Keratinocyte (primary cell): ENCODE measurements around the gene ZNF716. TPM values are rescaled to one million over a fixed set of nuclear protein-coding genes. Genes with fewer than 3 reads are reported as not detected.

Experiments used
- DNase-seq: peaks from one replicate; pipeline ENCODE4 v3.0.0-alpha.2; 2011; ENCODE audit warnings: low read depth, missing footprints, low spot score
- FAIRE-seq: peaks from 2 replicates; lab custom pipeline; 2011; peaks lifted over from hg19 to GRCh38; lab: Jason Lieb, UNC
- H2AFZ ChIP-seq: 2 replicates; pipeline ENCODE4 v1.6.0; 2012; ENCODE audit warnings: low read length, control low read depth, inconsistent platforms; ENCODE audit not compliant: control insufficient read depth
- H3K27ac ChIP-seq: 2 replicates; pipeline ENCODE4 v1.5.1; 2011; ENCODE audit warnings: low read length; ENCODE audit not compliant: control insufficient read depth, insufficient read depth
- H3K27me3 ChIP-seq: 3 replicates; pipeline ENCODE4 v1.6.0; 2011; ENCODE audit warnings: low read length; ENCODE audit not compliant: control insufficient read depth, insufficient read depth; ENCODE audit errors: extremely low read depth
- H3K36me3 ChIP-seq, 2 experiments: 2 replicates in 1 of 2; 3 replicates in 1 of 2; pipeline ENCODE4 v1.5.1; 2011; ENCODE audit warnings: low read length in 2 of 2, mild to moderate bottlenecking in 1 of 2; ENCODE audit not compliant: control insufficient read depth in 2 of 2, insufficient read depth in 2 of 2; ENCODE audit errors: extremely low read depth in 1 of 2
- H3K4me1 ChIP-seq: 3 replicates; pipeline ENCODE4 v1.5.1; 2011; ENCODE audit warnings: low read length; ENCODE audit not compliant: control insufficient read depth, insufficient read depth; ENCODE audit errors: extremely low read depth
- H3K4me2 ChIP-seq: 3 replicates; pipeline ENCODE4 v1.6.0; 2011; ENCODE audit warnings: low read depth, low read length; ENCODE audit not compliant: control insufficient read depth, insufficient read depth; ENCODE audit errors: extremely low read depth
- H3K4me3 ChIP-seq, 3 experiments: fragments of 200-600 bp in 1 of 3; sonication (generic) in 1 of 3; 2 replicates in 2 of 3; 3 replicates in 1 of 3; pipeline ENCODE4 v1.5.1; 2011 to 2016; ENCODE audit warnings: low read length in 3 of 3, mild to moderate bottlenecking in 3 of 3, control low read depth in 2 of 3, inconsistent platforms in 1 of 3, low read depth in 1 of 3, mixed read lengths in 1 of 3, mixed run types in 1 of 3, moderate library complexity in 1 of 3; ENCODE audit not compliant: control insufficient read depth in 2 of 3, insufficient read depth in 2 of 3; ENCODE audit errors: extremely low read depth in 1 of 3
- H3K79me2 ChIP-seq: 2 replicates; pipeline ENCODE4 v1.6.0; 2012; ENCODE audit warnings: low read length; ENCODE audit not compliant: control insufficient read depth, insufficient read depth
- H3K9ac ChIP-seq: 3 replicates; pipeline ENCODE4 v1.6.0; 2011; ENCODE audit warnings: low read length; ENCODE audit not compliant: control insufficient read depth, insufficient read depth; ENCODE audit errors: extremely low read depth
- H3K9me1 ChIP-seq: 3 replicates; pipeline ENCODE4 v1.6.0; 2011; ENCODE audit warnings: low read length; ENCODE audit not compliant: control insufficient read depth, insufficient read depth; ENCODE audit errors: extremely low read depth
- H3K9me3 ChIP-seq: 2 replicates; pipeline ENCODE4 v1.5.1; 2012; ENCODE audit warnings: low read depth, low read length; ENCODE audit not compliant: control insufficient read depth
- H4K20me1 ChIP-seq: 3 replicates; pipeline ENCODE4 v1.6.0; 2011; ENCODE audit warnings: low read length; ENCODE audit not compliant: control insufficient read depth, insufficient read depth; ENCODE audit errors: extremely low read depth
- CTCF ChIP-seq, 3 experiments: IDR thresholded peaks in 1 of 3; conservative IDR thresholded peaks in 1 of 3; optimal IDR thresholded peaks in 1 of 3; 2 replicates in 2 of 3; 3 replicates in 1 of 3; pipeline versions ENCODE3 to v1.5.1; 2011; ENCODE audit warnings: low read length in 3 of 3, mild to moderate bottlenecking in 3 of 3, moderate library complexity in 2 of 3, control low read depth in 1 of 3, inconsistent platforms in 1 of 3; ENCODE audit not compliant: insufficient read depth in 2 of 3; ENCODE audit errors: extremely low read depth in 1 of 3
- EZH2 ChIP-seq: IDR thresholded peaks from one replicate; pipeline ENCODE4 v1.6.1; 2012; ENCODE audit warnings: inconsistent platforms, mild to moderate bottlenecking, low read length, moderate library complexity
- dilution Hi-C: fragments of 300-500 bp; cut with MboI; formaldehyde crosslinking; loops from one replicate; pipeline ENCODE4 v1.7.0; 2020; ENCODE audit warnings: low sequenced_read_pairs; ENCODE audit not compliant: extremely low pct_ligation_motif_present
- polyA plus RNA-seq, 5 experiments: library from polyadenylated mRNA; depleted of rRNA in 3 of 5; stranded (reverse) in 3 of 5; stranded (forward) in 1 of 5; unstranded in 1 of 5; fragments of >200 nt; gene quantifications; 1 replicate in 1 of 5; 2 replicates in 3 of 5; 3 replicates in 1 of 5; pipeline versions ENCODE4 v1.2.1 to v1.2.3, GENCODE V29; 2011 to 2012; ENCODE audit warnings: missing spikeins in 2 of 5, low read depth in 1 of 5, low replicate concordance in 1 of 5

The ZNF716 gene
- polyA plus RNA-seq, 1 donor (not counting 4 experiments of a cell fraction or from before 2014, with no cell fraction given): not detected

GRCh38 chr7:57414852-57415251 is 35.1 kb upstream of the ZNF716 start:
- Histone ChIP-seq H3K9ac (no peak overlapping the region), H3K9me1 (no peaks in the 10 kb centered on the region), H2AFZ (no peak overlapping the region), H3K9me3 (no peaks in the 10 kb centered on the region), H3K4me3 (no peak overlapping the region), H3K4me2 (no peak overlapping the region), H3K27ac (no peak overlapping the region), H3K27me3 (no peaks in the 10 kb centered on the region), H3K79me2 (no peaks in the 10 kb centered on the region), H3K4me1 (no peaks in the 10 kb centered on the region), H3K36me3 (no peaks in the 10 kb centered on the region), H4K20me1 (no peaks in the 10 kb centered on the region)
- FAIRE-seq (no peak), DNase-seq (no peak)
- dilution Hi-C loops: no loop called here
- TF ChIP-seq CTCF (optimal IDR thresholded peaks at IDR 0.05 in 1 of 3, IDR thresholded peaks at IDR 0.05 in 1 of 3, conservative IDR thresholded peaks at IDR 0.05 in 1 of 3; ENCODE audit: extremely low read depth in 1 of 3, insufficient read depth in 2 of 3, low read length in 3 of 3): no peak
- TF ChIP-seq EZH2: no peak

- no peak overlapping the region for H3K27ac ChIP-seq
- no peaks in the 10 kb centered on the region for H3K9me1 ChIP-seq
- no peaks in the 10 kb centered on the region for H4K20me1 ChIP-seq
- H3K36me3 ChIP-seq: no peaks in the 10 kb centered on the region
- TF ChIP-seq EZH2: no peak
- TF ChIP-seq CTCF (optimal IDR thresholded peaks at IDR 0.05 in 1 of 3, IDR thresholded peaks at IDR 0.05 in 1 of 3, conservative IDR thresholded peaks at IDR 0.05 in 1 of 3; ENCODE audit: extremely low read depth in 1 of 3, insufficient read depth in 2 of 3, low read length in 3 of 3): no peak
- no peak overlapping the region for H2AFZ ChIP-seq
- H3K79me2 ChIP-seq: no peaks in the 10 kb centered on the region
- dilution Hi-C loops: no loop called here
- H3K4me2 ChIP-seq: no peak overlapping the region
- H3K27me3 ChIP-seq: no peaks in the 10 kb centered on the region
- DNase-seq (no peak), FAIRE-seq (no peak)
- no peaks in the 10 kb centered on the region for H3K4me1 ChIP-seq
- H3K9ac ChIP-seq: no peak overlapping the region
- H3K4me3 ChIP-seq: no peak overlapping the region
- H3K9me3 ChIP-seq: no peaks in the 10 kb centered on the region
These were observed 34.7 kb upstream of the ZNF716 start for GRCh38 chr7:57415326-57415725.
